ENCODE results near the gene SEC61A1.

DNA sequence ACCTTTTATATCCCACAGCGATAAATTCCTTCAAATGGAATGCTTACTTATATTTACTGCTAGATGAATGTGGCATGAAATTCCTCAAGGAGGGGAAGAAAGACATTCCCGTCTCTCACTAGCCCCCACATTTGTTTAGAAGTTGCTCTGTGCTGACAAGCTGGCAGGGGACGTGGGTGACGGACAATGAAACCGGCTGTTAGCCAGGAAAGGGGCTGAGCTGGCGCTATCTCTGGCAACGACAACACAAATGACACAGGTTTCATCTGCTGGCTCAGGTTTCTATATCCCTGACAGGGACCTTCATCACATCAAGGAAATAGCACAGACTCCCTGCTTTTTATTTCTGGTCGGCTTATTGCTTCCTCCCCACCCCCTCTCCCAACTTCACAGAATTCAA is 55.6 kb downstream of the SEC61A1 start:
- TF ChIP-seq, protein P1, sequence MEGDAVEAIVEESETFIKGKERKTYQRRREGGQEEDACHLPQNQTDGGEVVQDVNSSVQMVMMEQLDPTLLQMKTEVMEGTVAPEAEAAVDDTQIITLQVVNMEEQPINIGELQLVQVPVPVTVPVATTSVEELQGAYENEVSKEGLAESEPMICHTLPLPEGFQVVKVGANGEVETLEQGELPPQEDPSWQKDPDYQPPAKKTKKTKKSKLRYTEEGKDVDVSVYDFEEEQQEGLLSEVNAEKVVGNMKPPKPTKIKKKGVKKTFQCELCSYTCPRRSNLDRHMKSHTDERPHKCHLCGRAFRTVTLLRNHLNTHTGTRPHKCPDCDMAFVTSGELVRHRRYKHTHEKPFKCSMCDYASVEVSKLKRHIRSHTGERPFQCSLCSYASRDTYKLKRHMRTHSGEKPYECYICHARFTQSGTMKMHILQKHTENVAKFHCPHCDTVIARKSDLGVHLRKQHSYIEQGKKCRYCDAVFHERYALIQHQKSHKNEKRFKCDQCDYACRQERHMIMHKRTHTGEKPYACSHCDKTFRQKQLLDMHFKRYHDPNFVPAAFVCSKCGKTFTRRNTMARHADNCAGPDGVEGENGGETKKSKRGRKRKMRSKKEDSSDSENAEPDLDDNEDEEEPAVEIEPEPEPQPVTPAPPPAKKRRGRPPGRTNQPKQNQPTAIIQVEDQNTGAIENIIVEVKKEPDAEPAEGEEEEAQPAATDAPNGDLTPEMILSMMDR (IDR thresholded peaks at IDR 0.05): no peak
- TF ChIP-seq POLR2AphosphoS5 (IDR thresholded peaks at IDR 0.05) (no peak), EP300 (IDR thresholded peaks at IDR 0.05) (no peak)
